AG08396 (cell line): ENCODE results near the gene CD40.
A peak's percentile ranks its signal among the peaks of the same experiment; 100 is the strongest.

Source experiments
- DNase-seq: peaks from one replicate; pipeline ENCODE4 v3.0.0; 2012; ENCODE audit warnings: low spot score, mixed read lengths

The CD40 gene

GRCh38 chr20:46123482-46124245 lies 5.5 kb downstream of the CD40 start:
- DNase-seq = no peak

GRCh38 chr20:46126440-46127056 lies 8.4 kb downstream of the CD40 start:
- no peak for DNase-seq

GRCh38 chr20:46127396-46128010 lies 9.4 kb downstream of the CD40 start:
- DNase-seq = no peak

GRCh38 chr20:46128310-46129151 lies 10.4 kb downstream of the CD40 start:
- DNase-seq = peak; percentile 47

GRCh38 chr20:46129955-46130481 lies 11.9 kb downstream of the CD40 start:
- no peak for DNase-seq

- DNase-seq = no peak
These were observed 12.4 kb downstream of the CD40 start for GRCh38 chr20:46130534-46130933.

- no peak for DNase-seq
These were observed 13.3 kb downstream of the CD40 start for GRCh38 chr20:46131396-46131795.

- DNase-seq = peak; percentile 81
These were observed 14.6 kb downstream of the CD40 start for GRCh38 chr20:46132705-46133120.

- no peak for DNase-seq
These were observed 16.0 kb downstream of the CD40 start for GRCh38 chr20:46133886-46134654.

- no peak for DNase-seq
These were observed 16.6 kb downstream of the CD40 start for GRCh38 chr20:46134716-46135115.

GRCh38 chr20:46135856-46136633 lies 17.9 kb downstream of the CD40 start:
- DNase-seq = no peak

- no peak for DNase-seq
These were observed 19.7 kb downstream of the CD40 start for GRCh38 chr20:46137816-46138215.

- no peak for DNase-seq
These were observed 21.3 kb downstream of the CD40 start for GRCh38 chr20:46139266-46139889.

GRCh38 chr20:46139908-46140482 lies 21.9 kb downstream of the CD40 start:
- no peak for DNase-seq

GRCh38 chr20:46142124-46142523 lies 24.0 kb downstream of the CD40 start:
- DNase-seq = no peak

GRCh38 chr20:46144432-46145025 lies 26.4 kb downstream of the CD40 start:
- no peak for DNase-seq

GRCh38 chr20:46145713-46146112 lies 27.6 kb downstream of the CD40 start:
- DNase-seq = no peak

GRCh38 chr20:46148313-46149208 lies 30.4 kb downstream of the CD40 start:
- no peak for DNase-seq
